CD14-positive monocyte (primary cell): ENCODE results near the gene CIB2. TPM values are rescaled to one million over a fixed set of nuclear protein-coding genes. Genes with fewer than 3 reads are reported as not detected.

ENCODE experiments used
- DNase-seq, 3 donors: peaks; one replicate each; pipeline ENCODE4 v3.0.0-alpha.2; 2011 to 2022
- H2AFZ ChIP-seq: 2 replicates; pipeline ENCODE4 v1.6.0; 2012; ENCODE audit warnings: mild to moderate bottlenecking, low read depth, low read length, inconsistent platforms; ENCODE audit not compliant: insufficient read depth, poor library complexity, severe bottlenecking
- H3K27ac ChIP-seq, 2 donors: 1 replicate in 1 of 2; 2 replicates in 1 of 2; pipeline ENCODE4 v1.5.1; 2012 to 2013; ENCODE audit warnings: low read length in 2 of 2, control low read depth in 1 of 2, inconsistent platforms in 1 of 2, low read depth in 1 of 2, mild to moderate bottlenecking in 1 of 2
- H3K27me3 ChIP-seq, 2 donors: one replicate each; pipeline versions ENCODE4 v1.6.0 to v1.6.1; 2011 to 2013; ENCODE audit warnings: low read length in 2 of 2; ENCODE audit not compliant: control insufficient read depth in 2 of 2, insufficient read depth in 2 of 2
- H3K36me3 ChIP-seq, 2 donors: replicated peaks in 1 of 2; 1 replicate in 1 of 2; 2 replicates in 1 of 2; pipeline versions ENCODE4 v1.5.1 to v1.6.1; 2012 to 2013; ENCODE audit warnings: low read length in 2 of 2, control low read depth in 1 of 2, inconsistent platforms in 1 of 2, mild to moderate bottlenecking in 1 of 2; ENCODE audit not compliant: insufficient read depth in 2 of 2, control insufficient read depth in 1 of 2
- H3K4me1 ChIP-seq, 2 donors: 1 replicate in 1 of 2; 2 replicates in 1 of 2; pipeline versions ENCODE4 v1.5.1 to v1.6.1; 2012 to 2013; ENCODE audit warnings: low read length in 2 of 2, control low read depth in 1 of 2, inconsistent platforms in 1 of 2, mild to moderate bottlenecking in 1 of 2, moderate library complexity in 1 of 2; ENCODE audit not compliant: insufficient read depth in 2 of 2, control insufficient read depth in 1 of 2
- H3K4me2 ChIP-seq: replicated peaks from 2 replicates; pipeline ENCODE3; 2012; ENCODE audit warnings: low read length, moderate library complexity, mild to moderate bottlenecking; ENCODE audit not compliant: poor library complexity, severe bottlenecking; ENCODE audit errors: extremely low read depth
- H3K4me3 ChIP-seq, 3 experiments: fragments of 200-600 bp in 1 of 3; sonication (generic) in 1 of 3; replicated peaks in 1 of 3; 1 replicate in 2 of 3; 2 replicates in 1 of 3; pipeline ENCODE4 v1.5.1; 2011 to 2013; ENCODE audit warnings: low read length in 3 of 3, mild to moderate bottlenecking in 3 of 3, control low read depth in 2 of 3, low read depth in 2 of 3, inconsistent platforms in 1 of 3, moderate library complexity in 1 of 3
- H3K79me2 ChIP-seq: 2 replicates; pipeline ENCODE4 v1.6.0; 2012; ENCODE audit warnings: mild to moderate bottlenecking, control low read depth, inconsistent platforms, low read length, moderate library complexity; ENCODE audit not compliant: insufficient read depth
- H3K9ac ChIP-seq: 2 replicates; pipeline ENCODE4 v1.6.0; 2017; ENCODE audit warnings: low read length, mild to moderate bottlenecking; ENCODE audit not compliant: insufficient read depth, poor library complexity, severe bottlenecking
- H3K9me3 ChIP-seq, 2 donors: replicated peaks in 1 of 2; 1 replicate in 1 of 2; 2 replicates in 1 of 2; pipeline versions ENCODE4 v1.5.1 to v1.6.1; 2012 to 2013; ENCODE audit warnings: low read length in 2 of 2, control low read depth in 1 of 2; ENCODE audit not compliant: control insufficient read depth in 1 of 2, insufficient read depth in 1 of 2
- H4K20me1 ChIP-seq: 2 replicates; pipeline ENCODE4 v1.6.0; 2012; ENCODE audit warnings: mild to moderate bottlenecking, low read length, control low read depth, moderate library complexity; ENCODE audit not compliant: insufficient read depth
- H3K27ac Mint-ChIP-seq, 7 donors: one replicate each; pipeline ENCODE4 v1.8.0; 2020; ENCODE audit warnings: mild to moderate bottlenecking in 7 of 7, mixed read lengths in 7 of 7, moderate library complexity in 6 of 7, inconsistent platforms in 2 of 7
- H3K27me3 Mint-ChIP-seq, 3 donors: one replicate each; pipeline ENCODE4 v1.8.0; 2021 to 2022; ENCODE audit warnings: low read depth in 3 of 3, mild to moderate bottlenecking in 3 of 3, mixed read lengths in 3 of 3, moderate library complexity in 3 of 3, inconsistent platforms in 1 of 3
- H3K36me3 Mint-ChIP-seq, 2 donors: one replicate each; pipeline ENCODE4 v1.8.0; 2020; ENCODE audit warnings: mixed read lengths in 2 of 2, inconsistent platforms in 1 of 2, mild to moderate bottlenecking in 1 of 2
- H3K4me1 Mint-ChIP-seq: one replicate; pipeline ENCODE4 v1.8.0; 2020; ENCODE audit warnings: mild to moderate bottlenecking, mixed read lengths
- H3K4me3 Mint-ChIP-seq, 2 donors: one replicate each; pipeline ENCODE4 v1.8.0; 2020; ENCODE audit warnings: mild to moderate bottlenecking in 2 of 2, mixed read lengths in 2 of 2, moderate library complexity in 1 of 2
- H3K9me3 Mint-ChIP-seq, 7 donors: one replicate each; pipeline ENCODE4 v1.8.0; 2020 to 2022; ENCODE audit warnings: mixed read lengths in 7 of 7, mild to moderate bottlenecking in 6 of 7, moderate library complexity in 6 of 7, inconsistent platforms in 2 of 7
- CTCF ChIP-seq: fragments of 200-600 bp; IDR thresholded peaks from one replicate; pipeline ENCODE4 v1.8.0; 2022; ENCODE audit warnings: antibody characterized with exemption, mild to moderate bottlenecking
- WGBS: methylation state at CpG from one replicate; pipeline ENCODE4 v1.1.5; 2013; ENCODE audit warnings: missing lambda C conversion rate; ENCODE audit not compliant: insufficient coverage; 5-methylcytosine and 5-hydroxymethylcytosine counted together
- intact Hi-C, 2 donors: fragments of 100-400 bp; cut with micrococcal nuclease; formaldehyde crosslinking; loops; one replicate each; pipeline versions ENCODE4 v1.15.0 to v1.15.1; 2023
- polyA plus RNA-seq, 3 donors: library from polyadenylated mRNA; depleted of rRNA in 1 of 3; unstranded in 2 of 3; stranded (reverse) in 1 of 3; fragments of 300-500 nt in 2 of 3; fragments of >200 nt in 1 of 3; fragmentation: Illumina TruSeq in 2 of 3; gene quantifications; 1 replicate in 2 of 3; 2 replicates in 1 of 3; pipeline ENCODE4 v1.2.3, GENCODE V29; 2012 to 2021

The CIB2 gene
- polyA plus RNA-seq, 3 donors: 0.43 to 0.75 (median 0.51) TPM

- WGBS: no CpG with 5 or more reads among the region's 5 CpGs
- DNase-seq: no peak
- H3K36me3 Mint-ChIP-seq: no peaks in the 10 kb centered on the region
- Histone ChIP-seq H2AFZ (no peak overlapping the region), H3K9ac (no peak overlapping the region), H3K27ac (no peak overlapping the region), H3K79me2 (no peaks in the 10 kb centered on the region), H3K9me3 (no peaks in the 10 kb centered on the region), H3K4me1 (no peaks in the 10 kb centered on the region), H3K4me2 (no peak overlapping the region), H4K20me1 (no peaks in the 10 kb centered on the region), H3K4me3 (no peak overlapping the region), H3K36me3 (no peaks in the 10 kb centered on the region), H3K27me3 (no peaks in the 10 kb centered on the region)
- H3K27me3 Mint-ChIP-seq: peaks cover 0 to 5% (median 4%) of the 10 kb centered on the region in 3 donors
- no peak overlapping the region for H3K4me3 Mint-ChIP-seq
- TF ChIP-seq CTCF: no peak
- no peaks in the 10 kb centered on the region for H3K4me1 Mint-ChIP-seq
- peaks cover 0 to 4% (median 0%) of the 10 kb centered on the region in 7 donors for H3K9me3 Mint-ChIP-seq
- H3K27ac Mint-ChIP-seq: no peak overlapping the region
- intact Hi-C loops: no loop called here
These were observed 10.7 kb downstream of the CIB2 start for GRCh38 chr15:78120523-78120922.

DNA sequence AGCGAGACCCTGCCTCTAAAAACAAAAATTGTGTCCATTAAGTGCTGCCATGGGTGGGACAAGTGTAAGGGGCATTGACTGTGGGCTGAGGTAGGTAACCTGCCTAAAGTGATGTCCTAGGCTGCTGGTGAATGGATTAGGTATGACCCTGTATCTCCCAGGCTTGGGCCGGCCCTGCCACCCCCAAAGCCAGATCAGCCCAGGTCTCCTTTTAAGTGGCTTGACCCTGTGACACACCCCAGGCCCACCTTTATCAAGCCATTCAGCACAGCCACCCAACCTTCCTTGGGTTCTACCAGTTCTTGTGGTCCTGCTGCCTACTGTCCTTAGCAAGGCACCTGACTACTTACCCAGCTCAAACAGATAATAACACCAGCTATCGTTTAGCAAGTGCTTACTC is 18.7 kb downstream of the CIB2 start:
- Mint-ChIP-seq H3K4me1 (peaks cover 3% of the 10 kb centered on the region), H3K27me3 (peaks cover 0 to 3% (median 0%) of the 10 kb centered on the region in 3 donors), H3K36me3 (no peaks in the 10 kb centered on the region), H3K9me3 (no peaks in the 10 kb centered on the region), H3K27ac (no peak overlapping the region), H3K4me3 (no peak overlapping the region)
- Histone ChIP-seq H3K9me3 (no peaks in the 10 kb centered on the region), H3K27ac (no peak overlapping the region), H2AFZ (no peak overlapping the region), H3K4me3 (no peak overlapping the region), H3K4me1 (no peaks in the 10 kb centered on the region), H3K27me3 (no peaks in the 10 kb centered on the region), H4K20me1 (no peaks in the 10 kb centered on the region), H3K79me2 (no peaks in the 10 kb centered on the region), H3K4me2 (no peak overlapping the region), H3K36me3 (no peaks in the 10 kb centered on the region), H3K9ac (no peak overlapping the region)
- 100% methylated on average over 2 of the region's 3 CpGs for WGBS
- DNase-seq: no peak
- intact Hi-C loops: loop anchor here (2.0 to 5.0 kb wide), 2 partner anchors 85 to 128 kb away; no protein-coding TSS in a partner anchor
- no peak for TF ChIP-seq CTCF
